SK-N-MC (cell line): ENCODE data around the gene C4orf17.
"Not testable (repeated sequence)": the region's sequence is repeated elsewhere in the genome, so short reads cannot be mapped to it uniquely, and the experiment has no call there.

Experiments
- EZH2 ChIP-seq: fragments of 200-600 bp; sonication (generic); IDR thresholded peaks from one replicate; pipeline ENCODE4 v1.6.1; 2017; ENCODE audit warnings: antibody characterized with exemption
- POLR2AphosphoS5 ChIP-seq: IDR thresholded peaks from 2 replicates; pipeline ENCODE4 v1.6.1; 2012; ENCODE audit warnings: mild to moderate bottlenecking, low read depth, low read length, borderline replicate concordance

GRCh38 chr4:99486648-99487047 lies 24.2 kb upstream of the C4orf17 start:
- TF ChIP-seq EZH2, POLR2AphosphoS5: not testable (repeated sequence)
